GM19023 (cell line): ENCODE data around the gene ROBO2.

Experiments
- ATAC-seq: cut with Tn5 transposase; IDR thresholded peaks from one replicate; pipeline ENCODE4 v1.9.1; 2021; ENCODE audit warnings: mild to moderate bottlenecking, moderate library complexity; ENCODE audit not compliant: unreplicated experiment

Gene ROBO2

GRCh38 chr3:77248420-77248819 is 208.5 kb downstream of the ROBO2 start:
- no peak for ATAC-seq

GRCh38 chr3:77251136-77251535 is 211.2 kb downstream of the ROBO2 start:
- ATAC-seq: no peak

GRCh38 chr3:77254967-77255831 is 215.3 kb downstream of the ROBO2 start:
- ATAC-seq: peak; percentile 80

- ATAC-seq: no peak
Measured at GRCh38 chr3:77256584-77257503, 216.9 kb downstream of the ROBO2 start.

GRCh38 chr3:77259694-77260093 is 219.8 kb downstream of the ROBO2 start:
- ATAC-seq: no peak

- ATAC-seq: no peak
Measured at GRCh38 chr3:77262361-77262760, 222.5 kb downstream of the ROBO2 start.

GRCh38 chr3:77267589-77267988 is 227.7 kb downstream of the ROBO2 start:
- no peak for ATAC-seq

GRCh38 chr3:77271306-77271705 is 231.4 kb downstream of the ROBO2 start:
- no peak for ATAC-seq

GRCh38 chr3:77271711-77272110 is 231.8 kb downstream of the ROBO2 start:
- ATAC-seq: no peak

GRCh38 chr3:77279276-77279675 is 239.4 kb downstream of the ROBO2 start:
- no peak for ATAC-seq

- ATAC-seq: no peak
Measured at GRCh38 chr3:77281721-77282120, 241.8 kb downstream of the ROBO2 start.

- no peak for ATAC-seq
Measured at GRCh38 chr3:77283108-77283507, 243.2 kb downstream of the ROBO2 start.

- ATAC-seq: no peak
Measured at GRCh38 chr3:77288348-77288747, 248.4 kb downstream of the ROBO2 start.

- no peak for ATAC-seq
Measured at GRCh38 chr3:77296527-77296926, 256.6 kb downstream of the ROBO2 start.

- ATAC-seq: no peak
Measured at GRCh38 chr3:77298417-77298816, 258.5 kb downstream of the ROBO2 start.

- no peak for ATAC-seq
Measured at GRCh38 chr3:77303955-77304699, 264.2 kb downstream of the ROBO2 start.

- ATAC-seq: no peak
Measured at GRCh38 chr3:77304700-77305021, 264.8 kb downstream of the ROBO2 start.

GRCh38 chr3:77309460-77309859 is 269.6 kb downstream of the ROBO2 start:
- ATAC-seq: no peak

GRCh38 chr3:77313843-77314242 is 273.9 kb downstream of the ROBO2 start:
- ATAC-seq: no peak

- ATAC-seq: no peak
Measured at GRCh38 chr3:77319711-77320110, 279.8 kb downstream of the ROBO2 start.

GRCh38 chr3:77320514-77320913 is 280.6 kb downstream of the ROBO2 start:
- no peak for ATAC-seq
